Liver (tissue), 9 donors: ENCODE data around the gene FAM168B. TPM values are rescaled to one million over a fixed set of nuclear protein-coding genes. Genes with fewer than 3 reads are reported as not detected.

Experiments
- DNase-seq: peaks from one replicate; pipeline ENCODE4 v3.0.0-alpha.2; 2017; ENCODE audit warnings: low spot score
- H3K27ac ChIP-seq, 2 donors: one replicate each; pipeline ENCODE4 v1.7.0; 2013; ENCODE audit warnings: inconsistent platforms in 2 of 2, low read length in 2 of 2, control low read depth in 1 of 2, low read depth in 1 of 2, mild to moderate bottlenecking in 1 of 2
- H3K27me3 ChIP-seq, 4 donors: one replicate each; pipeline versions ENCODE4 v1.6.1 to v1.7.0; 2013; ENCODE audit warnings: low read length in 3 of 4, inconsistent platforms in 1 of 4, mild to moderate bottlenecking in 1 of 4, moderate library complexity in 1 of 4; ENCODE audit not compliant: control insufficient read depth in 4 of 4, insufficient read depth in 4 of 4
- H3K36me3 ChIP-seq, 4 donors: one replicate each; pipeline versions ENCODE4 v1.6.1 to v1.7.0; 2013; ENCODE audit warnings: low read length in 3 of 4, mild to moderate bottlenecking in 3 of 4, low read depth in 1 of 4, moderate library complexity in 1 of 4; ENCODE audit not compliant: control insufficient read depth in 4 of 4, insufficient read depth in 3 of 4
- H3K4me1 ChIP-seq, 4 donors: one replicate each; pipeline versions ENCODE4 v1.6.1 to v1.7.0; 2013; ENCODE audit warnings: low read length in 3 of 4, mild to moderate bottlenecking in 3 of 4, moderate library complexity in 1 of 4; ENCODE audit not compliant: control insufficient read depth in 4 of 4, insufficient read depth in 4 of 4
- H3K4me3 ChIP-seq, 3 donors: one replicate each; pipeline versions ENCODE4 v1.6.1 to v1.7.0; 2013; ENCODE audit warnings: low read length in 3 of 3, control low read depth in 1 of 3, low read depth in 1 of 3, mild to moderate bottlenecking in 1 of 3
- H3K9ac ChIP-seq, 2 donors: one replicate each; pipeline ENCODE4 v1.7.0; 2013; ENCODE audit warnings: low read length in 2 of 2, mild to moderate bottlenecking in 2 of 2, moderate library complexity in 2 of 2, control low read depth in 1 of 2, low read depth in 1 of 2
- H3K9me3 ChIP-seq, 4 donors: one replicate each; pipeline versions ENCODE4 v1.6.1 to v1.7.0; 2013; ENCODE audit warnings: low read length in 3 of 4; ENCODE audit not compliant: control insufficient read depth in 4 of 4
- EGR1 ChIP-seq, 2 donors: IDR thresholded peaks; 2 replicates each; pipeline ENCODE4 v1.6.1; 2016 to 2018; ENCODE audit warnings: antibody characterized with exemption in 2 of 2, low read depth in 2 of 2
- FOXA1 ChIP-seq: IDR thresholded peaks from 2 replicates; pipeline ENCODE4 v1.6.1; 2016; ENCODE audit warnings: antibody characterized with exemption
- GABPA ChIP-seq, 2 donors: IDR thresholded peaks in 1 of 2; conservative IDR thresholded peaks in 1 of 2; 2 replicates each; pipeline ENCODE4 v1.6.1; 2016; ENCODE audit warnings: antibody characterized with exemption in 2 of 2, mild to moderate bottlenecking in 1 of 2, moderate library complexity in 1 of 2
- HNF4A ChIP-seq, 2 donors: conservative IDR thresholded peaks; 2 replicates each; pipeline ENCODE4 v1.6.1; 2016; ENCODE audit warnings: antibody characterized with exemption in 2 of 2, mild to moderate bottlenecking in 2 of 2
- HNF4G ChIP-seq: IDR thresholded peaks from 2 replicates; pipeline ENCODE4 v1.6.1; 2016; ENCODE audit warnings: antibody characterized with exemption
- JUND ChIP-seq, 2 donors: IDR thresholded peaks; 2 replicates each; pipeline ENCODE4 v1.6.1; 2016; ENCODE audit warnings: antibody characterized with exemption in 2 of 2
- RAD21 ChIP-seq, 2 donors: IDR thresholded peaks; 2 replicates each; pipeline ENCODE4 v1.6.1; 2016; ENCODE audit warnings: antibody characterized with exemption in 2 of 2, mild to moderate bottlenecking in 2 of 2
- RXRA ChIP-seq, 2 donors: IDR thresholded peaks; 2 replicates each; pipeline ENCODE4 v1.6.1; 2017 to 2018; ENCODE audit warnings: antibody characterized with exemption in 2 of 2, mild to moderate bottlenecking in 1 of 2
- SP1 ChIP-seq: IDR thresholded peaks from 2 replicates; pipeline ENCODE4 v1.6.1; 2018; ENCODE audit warnings: antibody characterized with exemption, mild to moderate bottlenecking
- TAF1 ChIP-seq: conservative IDR thresholded peaks from 2 replicates; pipeline ENCODE4 v1.6.1; 2016; ENCODE audit warnings: antibody characterized with exemption, mild to moderate bottlenecking
- YY1 ChIP-seq: IDR thresholded peaks from 2 replicates; pipeline ENCODE4 v1.6.1; 2016; ENCODE audit warnings: antibody characterized with exemption, mild to moderate bottlenecking
- WGBS: extraction: QIAGEN DNeasy Blood & Tissue Kit; methylation state at CpG from one replicate; pipeline ENCODE4 v1.1.7; 2013; 5-methylcytosine and 5-hydroxymethylcytosine counted together
- polyA plus RNA-seq, 2 donors: library from polyadenylated mRNA; stranded (reverse) in 1 of 2; unstranded in 1 of 2; fragments of 200-250 nt in 1 of 2; fragments of >200 nt in 1 of 2; fragmentation: Nextera tagmentation in 1 of 2; extraction: Ambion mirVana in 1 of 2; gene quantifications; one replicate each; pipeline versions ENCODE4 v1.2.1 to v1.2.3, GENCODE V29; 2013 to 2015
- total RNA-seq, 2 donors: library from RNA; depleted of rRNA; stranded (reverse); fragments of >200 nt; gene quantifications; one replicate each; pipeline ENCODE4 v1.2.3, GENCODE V29; 2014
- TF ChIP-seq, protein P1 (sequence below): IDR thresholded peaks from 2 replicates; pipeline ENCODE4 v1.6.1; 2016; ENCODE audit warnings: antibody characterized with exemption
- TF ChIP-seq, protein P2 (sequence below): fragments of 150-350 bp; IDR thresholded peaks from 2 replicates; pipeline ENCODE4 v1.5.1; 2017; ENCODE audit warnings: improper control_type of control experiment, low read depth, low read length; ENCODE audit not compliant: missing input control
- donor health status: healthy.
- donor health status: healthy.
- donor health status: healthy.
- donor health status: healthy.
- donor health status: healthy.

FAM168B gene
- total and polyA plus RNA-seq, 4 donors, result 13.9 to 62.3 (median 30.8) TPM

DNA sequence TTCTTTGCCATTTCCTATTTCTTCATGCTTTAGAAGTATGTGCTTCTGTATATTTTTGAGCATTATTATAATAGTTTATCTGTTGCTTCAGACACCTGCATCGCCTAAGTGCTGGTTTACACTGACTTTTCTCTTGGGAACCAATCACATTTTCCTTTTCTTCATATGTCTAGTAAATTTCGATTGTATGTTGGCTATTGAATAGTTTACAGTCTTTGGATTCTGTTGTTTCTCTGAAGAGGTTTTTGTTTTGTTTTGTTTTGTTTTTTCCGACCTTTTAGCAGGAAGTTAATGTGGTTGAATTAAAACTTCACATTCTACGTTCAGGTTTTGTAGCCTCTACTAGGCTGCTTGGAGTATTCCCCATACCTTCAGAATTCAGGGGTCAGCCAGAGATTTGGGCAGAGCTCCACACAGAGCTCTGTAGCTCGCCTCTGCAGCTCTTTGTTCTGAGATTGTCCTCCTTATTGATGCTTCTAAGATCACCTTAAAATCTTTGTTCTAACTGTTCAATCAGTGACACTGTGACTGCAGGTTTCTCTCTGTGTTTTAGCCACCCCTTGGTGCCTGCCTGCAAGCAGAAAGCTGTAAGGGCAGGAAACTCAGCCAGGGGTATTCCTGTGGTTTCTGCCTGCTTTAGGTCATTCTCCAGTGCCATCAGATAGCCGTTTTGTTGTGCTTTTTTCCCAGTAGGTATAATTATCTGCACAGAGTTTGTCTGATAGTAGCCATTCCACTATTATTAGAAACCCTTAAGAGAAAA, 83.4 kb downstream of the FAM168B start:
- peaks cover 0 to 13% (median 0%) of the 10 kb centered on the region in 4 donors for H3K27me3 ChIP-seq
- TF ChIP-seq RXRA (IDR thresholded peaks at IDR 0.05) (no peak), RAD21 (IDR thresholded peaks at IDR 0.05) (no peak), TAF1 (no peak), HNF4G (no peak)
- H3K36me3 ChIP-seq, result no peaks in the 10 kb centered on the region
- H3K9ac ChIP-seq, result no peak overlapping the region
- no peaks in the 10 kb centered on the region for H3K9me3 ChIP-seq
- no peak for DNase-seq
- 60% methylated on average over 6 of the region's 6 CpGs for WGBS
- no peaks in the 10 kb centered on the region for H3K4me1 ChIP-seq
- no peak overlapping the region for H3K4me3 ChIP-seq
- H3K27ac ChIP-seq, result no peak overlapping the region

DNA sequence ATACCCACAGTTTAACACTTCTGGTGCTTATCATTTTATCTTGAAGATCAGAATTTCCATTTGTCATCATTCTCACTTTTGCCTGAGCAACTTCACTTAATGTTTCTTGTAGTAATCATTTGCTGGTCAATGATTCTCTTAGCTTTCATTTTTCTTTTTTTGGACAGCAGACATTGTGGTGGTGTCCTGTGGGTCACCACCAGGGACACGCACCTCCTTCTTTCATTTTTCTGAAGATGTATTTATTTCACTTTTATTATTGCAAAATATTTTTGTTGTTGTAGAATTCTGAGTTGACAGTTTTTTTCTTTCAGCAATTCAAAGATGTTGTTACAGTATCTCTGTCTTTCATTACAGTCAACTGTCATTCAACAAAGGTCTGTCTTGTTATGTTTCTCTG, 84.3 kb downstream of the FAM168B start:
- Histone ChIP-seq H3K9me3 (no peaks in the 10 kb centered on the region), H3K36me3 (no peaks in the 10 kb centered on the region), H3K27ac (no peak overlapping the region), H3K9ac (no peak overlapping the region), H3K4me3 (no peak overlapping the region), H3K27me3 (peaks cover 0 to 13% (median 0%) of the 10 kb centered on the region in 4 donors), H3K4me1 (no peaks in the 10 kb centered on the region)
- TF ChIP-seq RXRA (IDR thresholded peaks at IDR 0.05) (no peak), FOXA1 (no peak), HNF4A (conservative IDR thresholded peaks at IDR 0.05) (no peak), YY1 (no peak), TAF1 (no peak), JUND (IDR thresholded peaks at IDR 0.05) (no peak)
- TF ChIP-seq, protein P1, sequence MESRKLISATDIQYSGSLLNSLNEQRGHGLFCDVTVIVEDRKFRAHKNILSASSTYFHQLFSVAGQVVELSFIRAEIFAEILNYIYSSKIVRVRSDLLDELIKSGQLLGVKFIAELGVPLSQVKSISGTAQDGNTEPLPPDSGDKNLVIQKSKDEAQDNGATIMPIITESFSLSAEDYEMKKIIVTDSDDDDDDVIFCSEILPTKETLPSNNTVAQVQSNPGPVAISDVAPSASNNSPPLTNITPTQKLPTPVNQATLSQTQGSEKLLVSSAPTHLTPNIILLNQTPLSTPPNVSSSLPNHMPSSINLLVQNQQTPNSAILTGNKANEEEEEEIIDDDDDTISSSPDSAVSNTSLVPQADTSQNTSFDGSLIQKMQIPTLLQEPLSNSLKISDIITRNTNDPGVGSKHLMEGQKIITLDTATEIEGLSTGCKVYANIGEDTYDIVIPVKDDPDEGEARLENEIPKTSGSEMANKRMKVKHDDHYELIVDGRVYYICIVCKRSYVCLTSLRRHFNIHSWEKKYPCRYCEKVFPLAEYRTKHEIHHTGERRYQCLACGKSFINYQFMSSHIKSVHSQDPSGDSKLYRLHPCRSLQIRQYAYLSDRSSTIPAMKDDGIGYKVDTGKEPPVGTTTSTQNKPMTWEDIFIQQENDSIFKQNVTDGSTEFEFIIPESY, result no peak
- TF ChIP-seq, protein P2, sequence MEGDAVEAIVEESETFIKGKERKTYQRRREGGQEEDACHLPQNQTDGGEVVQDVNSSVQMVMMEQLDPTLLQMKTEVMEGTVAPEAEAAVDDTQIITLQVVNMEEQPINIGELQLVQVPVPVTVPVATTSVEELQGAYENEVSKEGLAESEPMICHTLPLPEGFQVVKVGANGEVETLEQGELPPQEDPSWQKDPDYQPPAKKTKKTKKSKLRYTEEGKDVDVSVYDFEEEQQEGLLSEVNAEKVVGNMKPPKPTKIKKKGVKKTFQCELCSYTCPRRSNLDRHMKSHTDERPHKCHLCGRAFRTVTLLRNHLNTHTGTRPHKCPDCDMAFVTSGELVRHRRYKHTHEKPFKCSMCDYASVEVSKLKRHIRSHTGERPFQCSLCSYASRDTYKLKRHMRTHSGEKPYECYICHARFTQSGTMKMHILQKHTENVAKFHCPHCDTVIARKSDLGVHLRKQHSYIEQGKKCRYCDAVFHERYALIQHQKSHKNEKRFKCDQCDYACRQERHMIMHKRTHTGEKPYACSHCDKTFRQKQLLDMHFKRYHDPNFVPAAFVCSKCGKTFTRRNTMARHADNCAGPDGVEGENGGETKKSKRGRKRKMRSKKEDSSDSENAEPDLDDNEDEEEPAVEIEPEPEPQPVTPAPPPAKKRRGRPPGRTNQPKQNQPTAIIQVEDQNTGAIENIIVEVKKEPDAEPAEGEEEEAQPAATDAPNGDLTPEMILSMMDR, result no peak
- no peak for DNase-seq
- WGBS, result 83% methylated on average over 1 of the region's 1 CpG

DNA sequence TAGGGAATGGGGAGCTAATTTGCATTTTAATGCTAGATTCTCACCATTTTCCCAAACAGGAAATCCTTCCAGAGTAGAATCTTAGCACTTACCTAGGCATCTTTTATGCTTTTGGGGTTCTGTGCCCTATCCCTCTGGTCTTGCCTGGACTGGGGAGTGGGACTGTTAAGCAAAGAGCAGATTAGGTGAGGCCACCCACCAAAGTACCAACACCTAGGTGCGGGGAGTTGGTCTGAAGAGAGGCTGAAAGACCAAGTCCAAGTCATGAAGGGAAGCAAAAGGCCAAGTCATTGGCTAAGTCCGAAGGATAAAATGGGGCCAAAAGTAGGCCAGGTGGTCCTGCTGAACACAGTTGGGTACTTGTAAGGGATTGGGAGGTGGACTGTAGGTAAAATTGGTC, 86.7 kb downstream of the FAM168B start:
- 91% methylated on average over 2 of the region's 2 CpGs for WGBS
- H3K36me3 ChIP-seq, result no peaks in the 10 kb centered on the region
- no peak for DNase-seq
- no peaks in the 10 kb centered on the region for H3K9me3 ChIP-seq
- H3K4me1 ChIP-seq, result no peaks in the 10 kb centered on the region
- H3K27ac ChIP-seq, result no peak overlapping the region
- H3K4me3 ChIP-seq, result no peak overlapping the region
- H3K27me3 ChIP-seq, result peaks cover 0 to 13% (median 0%) of the 10 kb centered on the region in 4 donors
- TF ChIP-seq RAD21 (IDR thresholded peaks at IDR 0.05) (no peak), TAF1 (no peak), JUND (IDR thresholded peaks at IDR 0.05) (no peak), EGR1 (IDR thresholded peaks at IDR 0.05; ENCODE audit: low read depth in 2 of 2) (no peak), SP1 (no peak), GABPA (IDR thresholded peaks at IDR 0.05 in 1 of 2, conservative IDR thresholded peaks at IDR 0.05 in 1 of 2) (no peak), HNF4A (conservative IDR thresholded peaks at IDR 0.05) (no peak)
- TF ChIP-seq, protein P1, result no peak
- no peak overlapping the region for H3K9ac ChIP-seq
